ENCODE measurements around the gene FNIP1.
"Not testable (repeated sequence)": the region's sequence is repeated elsewhere in the genome, so short reads cannot be mapped to it uniquely, and the experiment has no call there.

FNIP1 gene

GRCh38 chr5:131682175-131682574 is 114.6 kb downstream of the FNIP1 start:
- TF ChIP-seq BHLHE40 (IDR thresholded peaks at IDR 0.05; ENCODE audit: borderline replicate concordance) (no peak), ARNT (IDR thresholded peaks at IDR 0.05) (no peak), ELF4 (IDR thresholded peaks at IDR 0.05) (no peak), FOXM1 (IDR thresholded peaks at IDR 0.05; ENCODE audit: borderline replicate concordance) (no peak), TARDBP (IDR thresholded peaks at IDR 0.05) (no peak)
- CTCF ChIA-PET: no interaction called here
- POLR2A ChIA-PET: no interaction called here
- no peak for DNase-seq (ENCODE audit: extremely low spot score)

- POLR2A ChIA-PET: no interaction called here
- no peak for TF ChIP-seq SUZ12 (IDR thresholded peaks at IDR 0.05)
- TF ChIP-seq ELF4 (IDR thresholded peaks at IDR 0.05): no peak
- TF ChIP-seq CTBP1 (IDR thresholded peaks at IDR 0.05; ENCODE audit: borderline replicate concordance): no peak
- no peak for TF ChIP-seq PKNOX1 (IDR thresholded peaks at IDR 0.05)
- TF ChIP-seq HDGF (IDR thresholded peaks at IDR 0.05; ENCODE audit: borderline replicate concordance): no peak
- no peak for TF ChIP-seq LEF1 (IDR thresholded peaks at IDR 0.05; ENCODE audit: borderline replicate concordance)
- TF ChIP-seq SP1 (IDR thresholded peaks at IDR 0.05): no peak
- no peak for DNase-seq (ENCODE audit: extremely low spot score)
- CTCF ChIA-PET: no interaction called here
These were observed 116.9 kb downstream of the FNIP1 start for GRCh38 chr5:131679911-131680310.

GRCh38 chr5:131678273-131678672 is 118.5 kb downstream of the FNIP1 start:
- DNase-seq (ENCODE audit: extremely low spot score); POLR2A ChIA-PET: not testable (repeated sequence)
- CTCF ChIA-PET: interaction anchor here (0.7 kb wide), 1 partner anchor 13 kb away, joined by 3 read pairs; no protein-coding TSS in a partner anchor

- DNase-seq (ENCODE audit: extremely low spot score): no peak
- TF ChIP-seq NFRKB (IDR thresholded peaks at IDR 0.05): no peak
- no peak for TF ChIP-seq HDGF (IDR thresholded peaks at IDR 0.05; ENCODE audit: borderline replicate concordance)
- TF ChIP-seq SUZ12 (IDR thresholded peaks at IDR 0.05): no peak
- TF ChIP-seq BHLHE40 (IDR thresholded peaks at IDR 0.05; ENCODE audit: borderline replicate concordance): no peak
- no peak for TF ChIP-seq FOXK2 (IDR thresholded peaks at IDR 0.05)
- no peak for TF ChIP-seq FOXM1 (IDR thresholded peaks at IDR 0.05; ENCODE audit: borderline replicate concordance)
- TF ChIP-seq CTBP1 (IDR thresholded peaks at IDR 0.05; ENCODE audit: borderline replicate concordance): no peak
- TF ChIP-seq SP1 (IDR thresholded peaks at IDR 0.05): no peak
- TF ChIP-seq FOXA1 (IDR thresholded peaks at IDR 0.05): no peak
- no peak for TF ChIP-seq ZNF384 (IDR thresholded peaks at IDR 0.05)
- TF ChIP-seq ELF4 (IDR thresholded peaks at IDR 0.05): no peak
- TF ChIP-seq TARDBP (IDR thresholded peaks at IDR 0.05): no peak
- no peak for TF ChIP-seq ARNT (IDR thresholded peaks at IDR 0.05)
- ChIA-PET POLR2A (no interaction called here), CTCF (no interaction called here)
These were observed 119.7 kb downstream of the FNIP1 start for GRCh38 chr5:131677115-131677514.

- ChIA-PET POLR2A (no interaction called here), CTCF (interaction anchor here (0.9 kb wide), 1 partner anchor 24 kb away, joined by 3 read pairs; no protein-coding TSS in a partner anchor)
- TF ChIP-seq ELF4 (IDR thresholded peaks at IDR 0.05): no peak
- no peak for TF ChIP-seq BHLHE40 (IDR thresholded peaks at IDR 0.05; ENCODE audit: borderline replicate concordance)
- no peak for TF ChIP-seq SUZ12 (IDR thresholded peaks at IDR 0.05)
- TF ChIP-seq NFRKB (IDR thresholded peaks at IDR 0.05): no peak
- no peak for TF ChIP-seq FOXK2 (IDR thresholded peaks at IDR 0.05)
- TF ChIP-seq FOXM1 (IDR thresholded peaks at IDR 0.05; ENCODE audit: borderline replicate concordance): no peak
- TF ChIP-seq ZNF384 (IDR thresholded peaks at IDR 0.05): no peak
- TF ChIP-seq LEF1 (IDR thresholded peaks at IDR 0.05; ENCODE audit: borderline replicate concordance): no peak
- no peak for TF ChIP-seq L3MBTL2 (conservative IDR thresholded peaks at IDR 0.05)
- no peak for TF ChIP-seq HDGF (IDR thresholded peaks at IDR 0.05; ENCODE audit: borderline replicate concordance)
- TF ChIP-seq TARDBP (IDR thresholded peaks at IDR 0.05): no peak
- no peak for TF ChIP-seq CTBP1 (IDR thresholded peaks at IDR 0.05; ENCODE audit: borderline replicate concordance)
- no peak for TF ChIP-seq ARNT (IDR thresholded peaks at IDR 0.05)
- no peak for TF ChIP-seq PKNOX1 (IDR thresholded peaks at IDR 0.05)
- TF ChIP-seq SP1 (IDR thresholded peaks at IDR 0.05): no peak
- no peak for DNase-seq (ENCODE audit: extremely low spot score)
These were observed 124.0 kb downstream of the FNIP1 start for GRCh38 chr5:131672776-131673175.

GRCh38 chr5:131671994-131672655 is 124.7 kb downstream of the FNIP1 start:
- DNase-seq (ENCODE audit: extremely low spot score): no peak
- CTCF ChIA-PET: no interaction called here
- POLR2A ChIA-PET: no interaction called here
- TF ChIP-seq L3MBTL2 (conservative IDR thresholded peaks at IDR 0.05) (no peak), NFRKB (IDR thresholded peaks at IDR 0.05) (no peak), FOXM1 (IDR thresholded peaks at IDR 0.05; ENCODE audit: borderline replicate concordance) (no peak), ZNF384 (IDR thresholded peaks at IDR 0.05) (no peak), SP1 (IDR thresholded peaks at IDR 0.05) (no peak), HDGF (IDR thresholded peaks at IDR 0.05; ENCODE audit: borderline replicate concordance) (no peak), PKNOX1 (IDR thresholded peaks at IDR 0.05) (no peak), ARNT (IDR thresholded peaks at IDR 0.05) (no peak), FOXK2 (IDR thresholded peaks at IDR 0.05) (no peak), FOXA1 (IDR thresholded peaks at IDR 0.05) (no peak), CTBP1 (IDR thresholded peaks at IDR 0.05; ENCODE audit: borderline replicate concordance) (no peak), ELF4 (IDR thresholded peaks at IDR 0.05) (no peak), SUZ12 (IDR thresholded peaks at IDR 0.05) (no peak)

GRCh38 chr5:131671409-131671808 is 125.4 kb downstream of the FNIP1 start:
- no peak for DNase-seq (ENCODE audit: extremely low spot score)
- CTCF ChIA-PET: no interaction called here
- POLR2A ChIA-PET: no interaction called here
- TF ChIP-seq PKNOX1 (IDR thresholded peaks at IDR 0.05): no peak
- TF ChIP-seq ARNT (IDR thresholded peaks at IDR 0.05): no peak
- no peak for TF ChIP-seq LEF1 (IDR thresholded peaks at IDR 0.05; ENCODE audit: borderline replicate concordance)
- no peak for TF ChIP-seq BHLHE40 (IDR thresholded peaks at IDR 0.05; ENCODE audit: borderline replicate concordance)
- TF ChIP-seq FOXA1 (IDR thresholded peaks at IDR 0.05): no peak
- no peak for TF ChIP-seq SP1 (IDR thresholded peaks at IDR 0.05)
- TF ChIP-seq TARDBP (IDR thresholded peaks at IDR 0.05): no peak
- TF ChIP-seq NFRKB (IDR thresholded peaks at IDR 0.05): no peak

Data from HEK293T (cell line).